GM13977 (cell line): ENCODE data around the gene FFAR4.

Experiments used
- DNase-seq: peaks from one replicate; pipeline ENCODE4 v3.0.0; 2012; ENCODE audit warnings: low spot score
- CTCF ChIP-seq: IDR thresholded peaks from 2 replicates; pipeline ENCODE4 v1.5.1; 2012; ENCODE audit warnings: mild to moderate bottlenecking, control low read depth; ENCODE audit not compliant: insufficient read depth; ENCODE audit errors: extremely low read depth, missing control alignments
- in situ Hi-C: fragments of 300-500 bp; cut with MboI; formaldehyde crosslinking; loops from one replicate; pipeline ENCODE4 v1.12.0; 2022; ENCODE audit warnings: low sequenced_read_pairs, low pct_unique_long_range_greater_than_20kb, mixed read lengths, inconsistent platforms; ENCODE audit not compliant: unreplicated experiment

The FFAR4 gene

DNA sequence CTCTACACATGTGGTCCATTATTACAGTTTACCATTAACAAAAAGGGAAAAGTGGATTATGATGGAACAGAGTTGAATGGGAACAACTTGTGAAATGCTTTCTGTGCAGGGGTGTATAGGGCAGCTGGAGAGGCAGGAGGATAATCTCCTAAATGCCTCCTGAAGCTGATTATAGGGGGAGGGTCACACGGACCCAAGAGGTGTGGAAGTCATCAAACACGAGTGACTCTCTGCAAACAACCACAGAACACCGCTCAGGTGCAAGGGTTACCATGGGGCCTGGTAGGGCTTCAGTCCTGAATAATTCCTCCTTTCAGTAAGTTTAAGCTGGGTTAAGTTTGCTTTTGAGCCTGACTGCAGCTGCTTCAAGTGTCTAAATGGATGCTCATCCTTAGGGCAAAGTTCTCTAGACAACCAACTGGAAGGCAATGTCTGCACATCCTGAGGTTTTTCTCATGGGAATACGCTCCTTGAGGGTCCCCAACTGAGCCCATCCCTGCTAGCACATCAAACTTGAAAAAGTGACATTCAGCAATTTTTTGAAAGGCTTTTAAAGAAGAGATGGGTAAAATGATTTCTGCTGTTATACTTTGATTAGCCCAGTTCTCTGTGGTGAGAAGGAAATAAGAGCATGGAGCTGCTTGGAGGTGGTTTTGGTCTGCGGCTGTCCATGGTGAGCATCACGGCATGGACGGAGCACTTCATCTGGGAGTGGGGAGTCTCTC is 47.8 kb downstream of the FFAR4 start:
- TF ChIP-seq CTCF = no peak
- in situ Hi-C loops = no loop called here
- DNase-seq = no peak

GRCh38 chr10:93615576-93616235 is 49.2 kb downstream of the FFAR4 start:
- in situ Hi-C loops = no loop called here
- no peak for TF ChIP-seq CTCF
- no peak for DNase-seq

GRCh38 chr10:93620925-93621324 is 54.5 kb downstream of the FFAR4 start:
- DNase-seq = no peak
- TF ChIP-seq CTCF = no peak
- in situ Hi-C loops = no loop called here

DNA sequence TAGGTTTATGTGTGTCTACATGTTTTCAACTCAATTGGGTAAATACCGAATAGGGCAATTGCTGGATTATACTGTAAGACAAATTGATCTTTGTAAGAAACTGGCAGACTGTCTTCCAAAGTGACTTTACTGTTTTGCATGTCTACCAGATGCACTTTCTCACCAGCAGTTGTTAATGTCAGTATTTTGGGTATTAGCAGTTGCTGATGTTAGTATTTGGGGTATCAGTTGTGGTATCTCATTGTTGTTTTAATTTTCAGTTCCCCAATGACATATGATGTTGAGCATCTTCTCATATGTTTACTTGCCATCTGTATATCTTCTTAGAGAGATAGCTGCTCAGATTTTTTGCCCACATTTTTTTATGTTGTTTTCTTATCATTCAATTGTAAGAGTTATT is 56.5 kb downstream of the FFAR4 start:
- in situ Hi-C loops = no loop called here
- no peak for DNase-seq
- TF ChIP-seq CTCF = no peak

DNA sequence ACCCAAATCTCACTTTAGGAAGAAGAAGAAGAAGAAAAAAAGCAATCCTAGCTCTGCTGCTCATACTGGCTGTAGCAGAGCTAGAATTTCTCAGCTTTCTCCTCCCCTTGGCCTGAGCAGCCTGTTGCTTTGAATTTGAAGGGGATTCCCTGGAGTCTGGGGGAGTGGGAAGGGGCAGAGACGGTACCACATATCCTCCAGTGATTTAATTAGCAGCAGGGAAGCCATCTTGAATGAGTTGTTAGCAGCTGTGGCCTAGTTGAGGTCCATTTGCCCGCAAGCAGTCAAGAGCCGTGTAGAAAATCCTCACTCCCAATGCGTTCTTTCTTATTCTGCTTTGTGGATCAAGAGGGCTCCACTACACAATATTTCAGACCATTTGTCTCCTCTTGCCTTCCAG is 62.4 kb downstream of the FFAR4 start:
- in situ Hi-C loops = no loop called here
- no peak for DNase-seq
- TF ChIP-seq CTCF = no peak

DNA sequence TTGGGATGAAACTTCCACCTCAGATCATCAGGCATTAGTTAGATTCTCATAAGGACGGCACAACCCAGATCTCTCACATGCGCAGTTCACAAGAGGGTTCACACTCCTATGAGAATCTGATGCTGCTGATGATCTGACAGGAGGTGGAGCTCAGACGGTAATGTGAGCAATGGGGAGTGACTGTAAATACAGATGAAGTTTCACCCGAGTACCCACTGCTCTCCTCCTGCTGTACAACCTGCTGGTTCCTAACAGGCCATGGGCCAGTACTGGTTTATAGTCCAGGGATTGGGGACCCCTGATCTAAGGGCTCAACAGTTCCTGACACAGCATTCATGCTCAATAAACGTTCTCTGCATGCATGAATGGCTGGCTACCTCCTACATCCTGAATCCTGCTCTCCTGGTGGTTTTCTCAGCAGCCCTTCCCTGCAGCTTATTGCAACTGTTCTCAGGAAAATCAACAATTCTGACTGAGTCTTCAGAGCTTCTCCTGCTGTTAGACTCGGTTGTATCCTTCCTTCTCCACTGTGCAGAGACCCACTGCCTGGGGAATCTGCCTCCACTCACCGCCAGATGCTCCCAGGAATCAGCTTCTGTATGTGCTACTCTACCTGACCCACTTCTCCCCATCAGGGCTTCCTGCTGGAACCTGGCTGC is 63.3 kb downstream of the FFAR4 start:
- no peak for DNase-seq
- in situ Hi-C loops = no loop called here
- no peak for TF ChIP-seq CTCF
